Endothelial cell of hepatic sinusoid (primary cell): ENCODE data around the gene AMOTL1.

Source experiments
- in situ Hi-C: cut with HindIII; loops from 2 replicates; pipeline ENCODE4 v1.10.0; 2017; ENCODE audit warnings: low sequenced_read_pairs

AMOTL1 gene, protein sequence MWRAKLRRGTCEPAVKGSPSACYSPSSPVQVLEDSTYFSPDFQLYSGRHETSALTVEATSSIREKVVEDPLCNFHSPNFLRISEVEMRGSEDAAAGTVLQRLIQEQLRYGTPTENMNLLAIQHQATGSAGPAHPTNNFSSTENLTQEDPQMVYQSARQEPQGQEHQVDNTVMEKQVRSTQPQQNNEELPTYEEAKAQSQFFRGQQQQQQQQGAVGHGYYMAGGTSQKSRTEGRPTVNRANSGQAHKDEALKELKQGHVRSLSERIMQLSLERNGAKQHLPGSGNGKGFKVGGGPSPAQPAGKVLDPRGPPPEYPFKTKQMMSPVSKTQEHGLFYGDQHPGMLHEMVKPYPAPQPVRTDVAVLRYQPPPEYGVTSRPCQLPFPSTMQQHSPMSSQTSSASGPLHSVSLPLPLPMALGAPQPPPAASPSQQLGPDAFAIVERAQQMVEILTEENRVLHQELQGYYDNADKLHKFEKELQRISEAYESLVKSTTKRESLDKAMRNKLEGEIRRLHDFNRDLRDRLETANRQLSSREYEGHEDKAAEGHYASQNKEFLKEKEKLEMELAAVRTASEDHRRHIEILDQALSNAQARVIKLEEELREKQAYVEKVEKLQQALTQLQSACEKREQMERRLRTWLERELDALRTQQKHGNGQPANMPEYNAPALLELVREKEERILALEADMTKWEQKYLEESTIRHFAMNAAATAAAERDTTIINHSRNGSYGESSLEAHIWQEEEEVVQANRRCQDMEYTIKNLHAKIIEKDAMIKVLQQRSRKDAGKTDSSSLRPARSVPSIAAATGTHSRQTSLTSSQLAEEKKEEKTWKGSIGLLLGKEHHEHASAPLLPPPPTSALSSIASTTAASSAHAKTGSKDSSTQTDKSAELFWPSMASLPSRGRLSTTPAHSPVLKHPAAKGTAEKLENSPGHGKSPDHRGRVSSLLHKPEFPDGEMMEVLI

DNA sequence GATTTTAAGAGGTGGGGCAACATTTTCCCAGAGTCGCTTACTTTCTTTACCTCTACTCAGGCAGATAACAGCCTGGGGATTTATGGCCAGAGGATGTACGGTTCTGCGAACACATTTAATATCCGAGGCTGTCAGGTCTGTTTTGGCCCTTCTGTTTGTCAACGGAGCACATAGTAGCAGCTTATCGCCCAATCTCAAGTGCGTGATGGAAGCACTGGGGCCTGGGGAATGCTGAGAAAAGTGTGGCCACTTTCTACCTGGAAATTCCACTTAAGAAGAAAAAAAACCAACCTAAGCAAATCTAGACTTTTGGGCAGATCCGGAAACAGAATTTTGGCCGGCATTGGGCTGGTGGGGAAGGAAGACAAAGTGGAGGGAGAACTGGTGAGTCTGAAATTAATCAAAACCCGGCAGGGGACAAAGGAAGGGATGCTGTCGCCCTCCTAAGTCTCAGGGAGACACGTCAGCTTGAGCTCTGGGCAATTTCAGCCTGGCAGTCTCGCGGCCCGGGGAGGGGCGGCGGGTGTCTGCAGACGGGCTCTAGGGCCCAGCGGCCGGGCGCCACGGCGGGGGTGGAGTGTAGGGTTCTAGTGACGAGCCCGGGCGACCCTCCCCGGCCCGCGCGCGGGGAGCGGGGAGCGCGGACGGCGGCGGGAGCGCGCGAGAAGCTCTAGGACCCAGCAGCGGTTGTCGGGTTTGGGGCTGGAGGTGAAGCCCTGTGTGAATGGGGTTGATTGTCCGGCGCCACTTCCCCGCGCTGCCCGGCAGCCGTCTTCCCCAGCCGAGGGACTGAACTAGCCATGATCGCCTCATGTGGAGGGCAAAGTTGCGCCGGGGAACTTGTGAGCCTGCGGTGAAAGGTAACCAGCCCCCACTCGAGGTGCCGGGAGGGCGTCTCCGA lies at the start of gene AMOTL1:
AMOTL1 (plus strand) TSS at position 656 of the 901 bp plus-strand sequence; CDS start at position 812, 156 bp downstream.
- in situ Hi-C loops: no loop called here

DNA sequence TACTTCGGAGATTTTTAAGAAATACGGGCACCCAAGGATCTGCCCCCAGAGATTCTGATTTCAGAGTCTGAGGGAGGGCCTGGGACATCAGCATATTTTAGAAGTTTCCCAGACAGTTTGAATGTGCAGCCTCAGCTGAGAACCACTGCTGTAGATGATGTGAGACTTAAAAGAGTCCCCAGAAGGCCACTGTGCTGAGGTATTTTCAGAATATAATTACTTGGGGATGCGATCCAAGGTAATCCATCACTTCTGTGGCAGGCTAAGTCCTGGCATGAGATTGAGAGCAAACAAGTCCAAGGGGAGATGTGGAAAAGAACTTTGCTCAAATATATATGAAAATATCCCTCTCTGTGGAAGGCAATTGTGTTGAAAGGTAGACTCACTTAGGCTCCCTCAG lies 48.3 kb upstream of the AMOTL1 start:
- in situ Hi-C loops: no loop called here

DNA sequence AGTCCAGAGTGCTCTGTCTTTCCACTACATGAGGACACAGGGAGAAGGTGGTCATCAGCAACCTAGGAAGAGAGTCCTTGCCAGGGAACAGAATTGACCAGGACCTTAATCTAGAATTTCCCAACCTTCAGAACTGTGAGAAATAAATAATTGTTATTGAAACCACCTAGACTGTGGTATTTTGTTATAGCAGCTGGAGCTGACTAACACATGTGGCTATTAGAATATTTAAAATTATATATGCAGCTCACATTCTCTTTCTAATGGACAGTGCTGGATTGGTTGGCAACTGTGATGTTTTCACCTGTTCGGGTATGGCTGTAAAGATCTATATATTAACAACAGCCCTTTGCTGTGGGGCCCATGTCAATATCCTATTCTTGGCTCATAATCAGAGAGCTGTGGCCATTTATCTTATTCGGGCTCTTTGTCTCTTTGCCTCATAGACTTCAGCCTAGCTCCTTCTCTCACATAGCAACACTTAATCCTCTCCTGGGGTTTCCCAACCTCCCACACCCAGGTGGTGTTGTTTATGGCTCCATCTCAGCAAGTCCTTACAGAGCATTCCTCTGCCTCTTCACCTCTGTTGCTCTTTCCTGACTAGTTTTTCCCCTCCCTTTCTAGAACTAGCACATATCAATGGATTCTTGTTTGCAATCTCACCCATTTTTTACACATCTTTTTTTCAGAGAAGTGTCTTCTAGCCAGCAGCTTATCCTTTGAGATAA lies 46.4 kb upstream of the AMOTL1 start:
- in situ Hi-C loops: no loop called here

DNA sequence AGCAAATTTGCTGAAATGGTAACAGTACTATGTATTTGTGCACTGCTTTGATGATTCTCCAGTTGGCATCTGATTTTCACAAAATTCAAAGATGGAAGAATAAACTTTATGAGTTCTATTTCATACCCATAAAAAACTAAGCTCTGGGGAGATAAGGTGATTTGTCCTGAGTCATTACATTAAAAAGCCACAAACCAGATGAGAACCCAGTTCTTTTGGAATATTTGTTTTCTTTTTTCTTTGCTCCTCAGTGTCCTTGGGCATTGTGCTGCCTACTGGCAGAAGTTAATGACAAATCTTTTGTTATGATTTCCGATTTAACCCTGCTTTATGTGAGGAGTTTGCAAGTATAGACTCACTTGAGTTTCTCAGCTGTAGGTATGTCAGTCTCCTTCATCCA lies 45.4 kb upstream of the AMOTL1 start:
- in situ Hi-C loops: no loop called here

GRCh38 chr11:94725097-94725496 lies 43.1 kb upstream of the AMOTL1 start:
- in situ Hi-C loops: loop anchor here (5.0 kb wide), 2 partner anchors 37 to 43 kb away; no protein-coding TSS in a partner anchor

- in situ Hi-C loops: loop anchor here (5.0 kb wide), 2 partner anchors 34 to 46 kb away; no protein-coding TSS in a partner anchor
Observed at GRCh38 chr11:94727819-94728218, 40.3 kb upstream of the AMOTL1 start.

GRCh38 chr11:94728541-94728940 lies 39.6 kb upstream of the AMOTL1 start:
- in situ Hi-C loops: loop anchor here (5.0 kb wide), 2 partner anchors 34 to 46 kb away; no protein-coding TSS in a partner anchor

- in situ Hi-C loops: loop anchor here (5.0 kb wide), 2 partner anchors 33 to 47 kb away; no protein-coding TSS in a partner anchor
Observed at GRCh38 chr11:94728966-94729751, 39.0 kb upstream of the AMOTL1 start.

GRCh38 chr11:94730153-94730552 lies 38.0 kb upstream of the AMOTL1 start:
- in situ Hi-C loops: no loop called here

DNA sequence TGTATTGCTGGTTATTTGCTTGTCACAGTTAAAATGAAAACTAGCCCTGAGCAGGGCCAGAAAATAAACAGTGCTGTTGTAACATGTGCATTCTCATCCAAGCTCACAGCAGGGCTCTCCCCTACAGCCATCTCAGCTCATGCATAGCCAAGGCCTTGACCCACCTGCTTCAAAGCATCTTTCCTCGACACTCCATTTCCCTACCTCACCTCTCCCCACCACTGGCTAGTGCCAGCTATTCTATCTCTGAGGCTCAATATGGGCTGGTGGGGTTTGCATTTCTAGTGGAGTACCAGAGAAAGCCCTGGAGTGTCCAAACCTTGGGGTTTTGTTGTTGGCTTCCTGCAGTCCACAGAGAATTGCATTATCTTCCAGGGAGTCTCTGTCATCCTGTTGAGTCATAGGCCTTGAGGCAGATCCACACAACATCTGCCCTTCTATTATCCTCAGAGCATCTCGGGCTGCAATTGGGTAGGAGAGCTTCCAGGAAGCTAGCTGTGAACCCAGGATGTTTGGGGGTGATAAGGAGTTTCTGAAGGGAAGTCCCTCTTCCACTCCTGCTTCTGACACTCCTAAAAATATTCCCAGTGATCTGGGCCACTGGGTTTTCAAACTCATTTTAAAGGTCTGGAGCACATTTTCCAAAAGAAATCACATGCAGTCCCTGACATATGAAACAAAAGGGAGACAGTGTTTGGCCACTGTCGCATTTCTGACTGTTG lies 36.1 kb upstream of the AMOTL1 start:
- in situ Hi-C loops: no loop called here

- in situ Hi-C loops: no loop called here
Observed at GRCh38 chr11:94732617-94733281, 35.4 kb upstream of the AMOTL1 start.

- in situ Hi-C loops: no loop called here
Observed at GRCh38 chr11:94734563-94735275, 33.4 kb upstream of the AMOTL1 start.

DNA sequence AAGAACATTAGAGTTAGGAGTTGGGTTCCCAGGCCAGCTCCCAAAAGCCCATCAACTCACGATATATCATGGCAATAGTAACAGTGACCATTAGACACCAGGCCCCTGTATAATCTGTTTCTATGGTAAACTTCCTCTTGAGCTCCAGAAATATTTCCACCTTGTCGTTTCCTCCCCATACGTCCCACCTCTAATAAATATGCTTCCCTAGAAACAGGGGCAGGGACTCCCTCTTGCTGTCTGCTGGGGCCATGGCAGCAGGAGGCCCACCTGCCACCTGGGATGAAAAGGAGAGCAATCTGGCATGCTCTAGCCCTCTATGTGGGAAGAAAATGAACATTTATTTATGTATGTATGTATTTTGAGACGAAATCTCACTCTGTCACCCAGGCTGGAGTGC lies 32.2 kb upstream of the AMOTL1 start:
- in situ Hi-C loops: no loop called here

- in situ Hi-C loops: no loop called here
Observed at GRCh38 chr11:94737171-94737611, 31.0 kb upstream of the AMOTL1 start.

DNA sequence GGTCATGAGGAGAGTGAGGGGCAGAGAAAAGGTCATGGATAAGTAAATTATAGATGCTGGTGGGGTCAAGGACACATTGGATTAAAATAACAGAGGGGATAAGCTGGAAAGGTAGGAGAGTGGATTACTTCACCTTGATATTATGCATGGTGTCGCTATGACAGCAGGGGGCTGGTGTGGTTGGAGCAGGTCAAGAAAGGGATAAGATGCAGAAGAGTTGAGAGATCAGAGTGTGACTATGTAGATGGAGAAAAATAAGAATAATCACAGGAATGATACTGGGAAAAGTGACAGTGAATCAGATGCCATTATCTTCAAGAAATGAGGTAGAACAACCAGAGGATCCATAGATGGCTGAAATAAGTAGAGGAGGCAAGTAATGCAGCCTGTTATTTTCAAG lies 29.4 kb upstream of the AMOTL1 start:
- in situ Hi-C loops: no loop called here

DNA sequence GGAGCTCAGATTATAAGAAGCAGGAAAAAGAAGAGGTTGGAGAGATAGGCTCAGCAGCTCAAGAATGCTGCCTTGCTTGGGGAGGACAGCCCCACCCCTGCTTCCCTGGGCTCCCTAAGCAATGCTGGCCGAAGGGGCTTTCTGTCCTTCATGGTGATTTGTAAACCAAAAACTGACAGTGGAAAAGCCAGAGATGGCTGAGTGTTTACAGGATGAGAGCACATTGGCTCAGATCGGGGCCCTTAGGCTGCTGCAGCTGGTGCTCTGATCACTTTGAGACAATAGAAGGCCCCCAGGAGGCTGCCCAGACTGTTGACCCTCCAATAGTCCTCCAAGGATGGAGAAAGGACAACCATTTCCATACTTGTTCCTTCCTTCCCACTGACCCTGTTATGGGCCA lies 28.8 kb upstream of the AMOTL1 start:
- in situ Hi-C loops: no loop called here
